Vagina (tissue), 2 donors: Measurements from ENCODE around the gene RAET1L. TPM values are rescaled to one million over a fixed set of nuclear protein-coding genes. Genes with fewer than 3 reads are reported as not detected.

ENCODE experiments used
- DNase-seq, 2 donors: peaks; one replicate each; pipeline ENCODE4 v3.0.0-alpha.2; 2017; ENCODE audit errors: extremely low spot score in 2 of 2
- H3K27ac ChIP-seq: fragments of 200-600 bp; sonication (generic); one replicate; pipeline ENCODE4 v1.5.1; 2019
- H3K27me3 ChIP-seq: fragments of 200-600 bp; sonication (generic); one replicate; pipeline ENCODE4 v1.5.1; 2019
- H3K36me3 ChIP-seq, 2 donors: fragments of 200-600 bp; sonication (generic); one replicate each; pipeline ENCODE4 v1.5.1; 2017 to 2019
- H3K4me1 ChIP-seq: fragments of 200-600 bp; sonication (generic); one replicate; pipeline ENCODE4 v1.5.1; 2019
- H3K4me3 ChIP-seq, 2 donors: fragments of 200-600 bp; sonication (generic); 1 replicate in 1 of 2; 2 replicates in 1 of 2; pipeline ENCODE4 v1.5.1; 2016 to 2019
- H3K9me3 ChIP-seq: fragments of 200-600 bp; sonication (generic); one replicate; pipeline ENCODE4 v1.5.1; 2019
- CTCF ChIP-seq, 3 experiments: fragments of 450-650 bp in 2 of 3; fragments of 200-600 bp in 1 of 3; sonication (generic) in 1 of 3; IDR thresholded peaks; one replicate each; pipeline ENCODE4 v1.5.1; 2017 to 2019; ENCODE audit warnings: antibody characterized with exemption in 3 of 3, mild to moderate bottlenecking in 2 of 3, moderate library complexity in 2 of 3
- POLR2A ChIP-seq, 2 donors: fragments of 450-650 bp; IDR thresholded peaks; one replicate each; pipeline ENCODE4 v1.6.1; 2017; ENCODE audit warnings: antibody characterized with exemption in 2 of 2, mild to moderate bottlenecking in 2 of 2, moderate library complexity in 2 of 2
- POLR2AphosphoS5 ChIP-seq, 2 donors: sonication (generic); formaldehyde crosslinking; IDR thresholded peaks; one replicate each; pipeline ENCODE4 v1.9.0; 2017; ENCODE audit warnings: antibody characterized with exemption in 2 of 2, mild to moderate bottlenecking in 2 of 2, low read depth in 1 of 2; ENCODE audit not compliant: insufficient read depth in 1 of 2
- intact Hi-C: fragments of 100-400 bp; cut with DNase I; formaldehyde crosslinking; loops from one replicate; pipeline ENCODE4 v1.15.1; 2023
- total RNA-seq: library from RNA; depleted of rRNA; stranded (reverse); fragments of >200 nt; gene quantifications from one replicate; pipeline ENCODE4 v1.2.3, GENCODE V29; 2016

The RAET1L gene
- total RNA-seq, 1 donor from 2014 or later, result 8.3 TPM

- H3K27me3 ChIP-seq, result no peaks in the 10 kb centered on the region
Observed at GRCh38 chr6:150044621-150045145, 19.4 kb upstream of the RAET1L start.

GRCh38 chr6:150043501-150044412 lies 18.4 kb upstream of the RAET1L start:
- no peaks in the 10 kb centered on the region for H3K4me1 ChIP-seq
- H3K36me3 ChIP-seq, result no peaks in the 10 kb centered on the region
- no peak for DNase-seq
- intact Hi-C loops, result no loop called here
- TF ChIP-seq CTCF (IDR thresholded peaks at IDR 0.05), result no peak
- no peak for TF ChIP-seq POLR2AphosphoS5 (IDR thresholded peaks at IDR 0.05; ENCODE audit: insufficient read depth in 1 of 2, low read depth in 1 of 2)
- no peak overlapping the region for H3K4me3 ChIP-seq
- no peaks in the 10 kb centered on the region for H3K27me3 ChIP-seq
- no peak overlapping the region for H3K27ac ChIP-seq
- no peaks in the 10 kb centered on the region for H3K9me3 ChIP-seq

More at GRCh38 chr6:150044621-150045145, 19.4 kb upstream of the RAET1L start:
- DNase-seq, result no peak
- Histone ChIP-seq H3K27ac (no peak overlapping the region), H3K4me3 (no peak overlapping the region), H3K4me1 (no peaks in the 10 kb centered on the region), H3K9me3 (no peaks in the 10 kb centered on the region), H3K36me3 (no peaks in the 10 kb centered on the region)
- no peak for TF ChIP-seq CTCF (IDR thresholded peaks at IDR 0.05)
- TF ChIP-seq POLR2A (IDR thresholded peaks at IDR 0.05), result no peak
- no peak for TF ChIP-seq POLR2AphosphoS5 (IDR thresholded peaks at IDR 0.05; ENCODE audit: insufficient read depth in 1 of 2, low read depth in 1 of 2)
- intact Hi-C loops, result no loop called here

- intact Hi-C loops, result no loop called here
- Histone ChIP-seq H3K27me3 (peaks cover 7% of the 10 kb centered on the region), H3K36me3 (no peaks in the 10 kb centered on the region), H3K4me3 (no peak overlapping the region), H3K27ac (no peak overlapping the region), H3K9me3 (no peaks in the 10 kb centered on the region), H3K4me1 (peaks cover 2% of the 10 kb centered on the region)
- DNase-seq, result no peak
- no peak for TF ChIP-seq POLR2AphosphoS5 (IDR thresholded peaks at IDR 0.05; ENCODE audit: insufficient read depth in 1 of 2, low read depth in 1 of 2)
- TF ChIP-seq POLR2A (IDR thresholded peaks at IDR 0.05), result no peak
- no peak for TF ChIP-seq CTCF (IDR thresholded peaks at IDR 0.05)
Observed at GRCh38 chr6:150043096-150043495, 17.8 kb upstream of the RAET1L start.

- TF ChIP-seq POLR2AphosphoS5 (IDR thresholded peaks at IDR 0.05; ENCODE audit: insufficient read depth in 1 of 2, low read depth in 1 of 2) (no peak), POLR2A (IDR thresholded peaks at IDR 0.05) (no peak), CTCF (IDR thresholded peaks at IDR 0.05) (no peak)
- Histone ChIP-seq H3K4me1 (peaks cover 13% of the 10 kb centered on the region), H3K9me3 (no peaks in the 10 kb centered on the region), H3K4me3 (peak overlapping the region in 1 of 2 donors; percentile 36), H3K36me3 (no peaks in the 10 kb centered on the region), H3K27ac (no peak overlapping the region), H3K27me3 (peaks cover 11% of the 10 kb centered on the region)
- no peak for DNase-seq
- intact Hi-C loops, result no loop called here
Observed at GRCh38 chr6:150038202-150039062, 13.1 kb upstream of the RAET1L start.
